GM19035 (cell line): ENCODE data around the gene MT1E.

ENCODE experiments used
- ATAC-seq: cut with Tn5 transposase; IDR thresholded peaks from one replicate; pipeline ENCODE4 v1.9.1; 2021; ENCODE audit not compliant: unreplicated experiment

Gene MT1E

DNA sequence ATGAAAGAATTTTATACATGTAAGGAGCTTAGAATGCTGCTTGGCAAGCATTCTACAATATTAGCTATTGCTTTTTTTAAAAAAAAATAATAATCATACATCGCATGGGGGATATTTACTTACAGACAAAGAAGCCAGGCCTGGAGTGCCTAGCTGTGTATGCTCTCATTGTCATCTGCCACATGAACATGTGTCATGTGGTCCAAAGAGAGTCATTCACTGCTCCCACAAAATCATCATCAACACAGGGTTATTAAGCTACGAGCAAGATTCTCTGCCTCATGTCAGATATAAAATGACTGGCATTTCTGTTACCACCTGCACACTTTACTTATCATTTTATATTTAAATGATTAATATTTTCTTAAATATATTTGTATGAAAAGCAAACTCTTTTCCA is 1.9 kb upstream of the MT1E start:
- ATAC-seq: no peak

DNA sequence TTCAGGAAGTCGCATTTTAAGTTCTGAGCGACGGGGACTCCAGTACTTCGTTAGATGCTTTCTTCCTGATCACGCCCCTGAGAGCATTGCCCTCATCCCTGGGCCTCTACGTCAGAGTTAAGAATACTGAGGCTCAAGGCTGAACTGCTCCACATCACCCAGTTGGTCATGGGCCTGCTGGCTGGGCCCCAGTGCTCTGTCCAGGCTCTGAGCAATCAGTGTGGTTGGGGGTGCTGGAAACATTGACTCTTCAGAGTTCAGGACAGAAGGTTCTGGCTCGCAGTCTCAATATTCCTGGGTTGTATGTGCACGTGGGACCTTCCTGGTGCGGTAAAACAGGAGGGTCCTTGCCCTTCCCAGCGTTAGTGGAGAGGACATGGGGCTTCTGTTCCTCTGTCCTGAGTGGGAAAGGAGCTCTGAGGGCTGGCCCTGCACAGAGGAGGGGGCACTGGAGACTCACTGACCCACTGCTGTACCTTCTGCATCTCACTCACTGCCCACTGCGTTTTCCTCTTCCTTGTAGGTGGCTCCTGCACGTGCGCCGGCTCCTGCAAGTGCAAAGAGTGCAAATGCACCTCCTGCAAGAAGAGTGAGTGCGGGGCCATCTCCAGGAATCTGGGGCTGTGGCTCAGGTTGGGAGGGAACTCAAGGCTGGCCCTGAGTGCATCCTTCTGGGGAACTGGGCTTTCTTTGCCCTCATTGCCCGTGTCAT is 518 bp downstream of the MT1E start:
- ATAC-seq: no peak

DNA sequence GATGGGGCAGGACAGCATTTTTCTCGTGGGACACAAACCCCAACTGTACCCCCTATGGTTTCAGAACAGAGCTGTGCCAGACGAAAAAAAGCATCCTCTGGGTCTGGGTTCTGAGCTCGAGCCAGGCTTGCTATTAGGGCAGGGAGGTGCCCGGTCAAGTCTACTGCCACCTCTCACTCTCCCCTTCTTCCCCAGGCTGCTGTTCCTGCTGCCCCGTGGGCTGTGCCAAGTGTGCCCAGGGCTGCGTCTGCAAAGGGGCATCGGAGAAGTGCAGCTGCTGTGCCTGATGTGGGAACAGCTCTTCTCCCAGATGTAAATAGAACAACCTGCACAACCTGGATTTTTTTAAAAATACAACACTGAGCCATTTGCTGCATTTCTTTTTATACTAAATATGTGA is 1.1 kb downstream of the MT1E start:
- no peak for ATAC-seq

DNA sequence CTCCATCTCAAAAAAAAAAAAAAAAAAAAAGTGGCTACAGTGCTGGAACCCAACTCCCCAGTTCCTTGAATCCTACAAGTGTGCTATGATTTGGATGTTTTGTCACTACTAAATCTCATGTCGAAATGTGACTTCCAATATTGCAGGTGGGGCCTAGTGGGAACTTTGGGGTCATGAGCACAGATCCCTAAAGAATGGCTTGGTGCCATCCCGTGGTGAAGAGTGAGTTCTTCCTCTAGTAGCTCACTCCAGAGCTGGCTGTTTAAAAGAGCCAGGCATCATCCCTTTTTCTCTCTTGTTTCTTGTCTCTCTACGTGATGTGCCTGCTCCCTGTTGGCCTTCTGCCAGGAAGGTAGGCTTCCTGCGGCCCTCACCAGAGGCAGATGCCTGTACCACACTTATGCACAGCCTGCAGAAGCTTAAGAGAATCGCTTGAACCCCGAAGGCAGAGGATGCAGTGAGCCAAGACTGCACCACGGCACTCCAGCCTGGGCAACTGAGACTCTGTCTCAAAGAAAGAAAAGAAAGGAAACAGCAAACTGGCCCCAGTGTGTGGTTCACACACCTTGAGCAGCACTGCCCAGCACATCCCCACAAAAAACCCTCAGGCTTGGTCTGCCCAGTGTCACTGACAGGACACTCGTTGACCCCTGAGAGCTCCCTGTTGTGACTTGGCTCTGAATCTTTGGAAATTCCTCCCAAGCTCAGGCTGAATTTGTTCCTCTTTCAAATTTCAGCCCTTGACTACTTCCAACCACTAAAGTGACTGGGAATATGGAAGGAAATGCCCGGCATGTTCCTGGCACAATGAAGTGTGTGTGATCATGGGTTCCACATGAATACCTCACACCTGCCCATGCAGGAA is 3.1 kb downstream of the MT1E start:
- no peak for ATAC-seq

DNA sequence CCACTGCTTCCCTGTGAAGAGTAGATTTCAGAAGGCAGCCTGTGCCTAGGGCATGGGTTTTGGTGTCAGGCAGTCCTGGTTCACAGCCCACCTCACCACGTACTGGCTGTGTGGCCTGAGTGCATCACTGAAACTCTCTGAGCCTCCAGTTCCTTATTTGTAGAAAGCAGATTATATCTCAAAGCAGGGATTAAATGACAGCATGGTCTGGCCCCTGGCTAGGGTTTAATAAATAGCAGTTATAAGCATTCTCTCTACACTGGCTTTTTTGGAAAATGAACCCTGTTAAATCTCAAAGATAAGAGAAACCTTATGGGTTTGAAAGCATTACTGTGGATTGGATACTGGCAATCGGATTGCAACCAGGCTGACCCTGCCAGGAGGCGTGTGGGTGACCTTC is 4.0 kb downstream of the MT1E start:
- no peak for ATAC-seq

GRCh38 chr16:56630134-56630533 is 4.6 kb downstream of the MT1E start:
- peak; percentile 88 for ATAC-seq

- no peak for ATAC-seq
Observed at GRCh38 chr16:56631197-56631596, 5.6 kb downstream of the MT1E start.

DNA sequence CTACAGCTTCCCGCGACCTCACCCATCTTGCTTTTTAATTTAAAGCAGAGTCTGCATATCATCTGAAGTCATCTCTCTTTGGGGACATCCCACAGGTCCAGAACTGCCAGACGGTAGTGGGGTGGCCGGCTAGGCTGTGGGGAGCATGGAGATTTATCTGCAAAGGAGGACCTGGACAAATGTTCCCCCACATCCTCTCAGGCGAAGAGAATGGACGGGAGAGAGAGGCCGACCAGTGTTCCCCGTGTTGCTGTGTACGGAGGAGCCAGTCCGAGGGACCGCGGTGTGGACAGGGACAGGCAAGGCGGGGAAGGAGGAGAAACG is 6.2 kb downstream of the MT1E start:
- ATAC-seq: no peak

GRCh38 chr16:56632156-56632847 is 6.7 kb downstream of the MT1E start, which contains the start of gene MT1M:
MT1M (plus strand) TSS chr16:56632659; CDS start chr16:56632732, 73 bp downstream.
- ATAC-seq: no peak

GRCh38 chr16:56632848-56633365 is 7.3 kb downstream of the MT1E start:
- ATAC-seq: no peak

DNA sequence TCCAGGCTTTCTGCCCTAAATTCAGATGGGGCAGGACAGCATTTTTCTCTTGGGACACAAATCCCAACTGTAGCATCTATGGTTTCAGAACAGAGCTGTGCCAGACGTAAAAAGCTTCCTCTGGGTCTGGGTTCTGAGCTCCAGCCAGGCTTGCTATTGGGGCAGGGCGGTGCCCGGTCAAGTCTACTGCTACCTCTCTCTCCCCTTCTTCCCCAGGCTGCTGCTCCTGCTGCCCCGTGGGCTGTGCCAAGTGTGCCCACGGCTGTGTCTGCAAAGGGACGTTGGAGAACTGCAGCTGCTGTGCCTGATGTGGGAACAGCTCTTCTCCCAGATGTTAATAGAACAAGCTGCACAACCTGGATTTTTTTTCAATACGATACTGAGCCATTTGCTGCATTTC is 8.0 kb downstream of the MT1E start:
- ATAC-seq: no peak

DNA sequence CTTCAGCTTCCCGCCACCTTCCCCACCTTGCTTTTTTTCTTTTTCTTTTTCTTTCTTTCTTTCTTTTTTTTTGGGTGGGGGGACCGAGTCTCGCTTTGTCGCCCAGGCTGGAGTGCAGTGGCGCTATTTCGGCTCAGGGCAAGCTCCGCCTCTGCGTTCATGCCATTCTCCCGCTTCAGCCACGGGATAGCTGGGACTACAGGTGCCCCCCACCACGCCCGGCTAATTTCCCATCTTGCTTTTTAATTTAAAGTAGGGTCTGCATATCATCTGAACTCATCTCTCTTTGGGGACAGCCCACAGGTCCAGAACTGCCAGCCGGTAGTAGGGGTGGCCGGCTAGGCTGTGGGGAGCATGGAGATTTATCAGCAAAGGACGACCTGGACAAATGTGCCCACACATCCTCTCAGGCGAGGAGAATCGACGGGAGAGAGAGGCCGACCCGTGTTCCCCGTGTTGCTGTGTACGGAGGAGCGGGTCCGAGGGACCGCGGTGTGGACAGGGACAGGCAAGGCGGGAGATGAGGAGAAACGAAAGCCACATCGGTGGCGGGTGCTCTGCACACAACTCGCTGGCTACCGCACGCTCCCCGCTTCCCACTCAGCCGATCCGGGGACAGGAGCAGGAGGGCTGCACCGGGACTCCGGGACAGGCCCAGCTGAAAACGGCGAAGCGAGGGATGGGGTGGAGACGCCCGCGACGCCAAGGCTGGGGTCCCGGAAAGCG is 9.3 kb downstream of the MT1E start:
- ATAC-seq: no peak

DNA sequence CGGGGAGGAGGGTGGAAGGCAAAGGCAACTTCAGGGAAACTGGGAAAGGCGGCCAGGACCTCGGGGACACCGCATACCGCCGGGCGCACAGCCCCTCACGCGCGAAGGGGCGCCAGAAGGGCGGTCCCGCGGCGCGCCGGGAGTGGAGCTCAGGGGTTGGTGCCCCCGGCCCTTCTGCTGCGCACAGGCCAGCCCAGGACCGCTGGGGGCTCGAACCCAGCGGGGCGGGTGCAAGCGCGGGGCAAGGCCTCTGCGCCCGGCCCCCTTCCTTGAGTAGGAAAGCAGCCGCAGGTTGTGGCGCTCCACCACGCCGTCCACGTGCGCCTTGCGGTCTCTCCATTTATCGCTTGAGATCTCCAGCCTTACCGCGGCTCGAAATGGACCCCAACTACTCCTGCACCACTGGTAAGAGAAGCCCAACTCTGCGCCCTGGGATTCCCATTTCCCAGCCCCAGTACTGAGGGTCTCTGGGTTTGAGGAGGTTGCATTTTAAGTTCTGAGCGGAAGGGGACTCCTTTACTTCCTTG is 9.9 kb downstream of the MT1E start:
- no peak for ATAC-seq

GRCh38 chr16:56636616-56637413 is 11.2 kb downstream of the MT1E start:
- ATAC-seq: no peak

DNA sequence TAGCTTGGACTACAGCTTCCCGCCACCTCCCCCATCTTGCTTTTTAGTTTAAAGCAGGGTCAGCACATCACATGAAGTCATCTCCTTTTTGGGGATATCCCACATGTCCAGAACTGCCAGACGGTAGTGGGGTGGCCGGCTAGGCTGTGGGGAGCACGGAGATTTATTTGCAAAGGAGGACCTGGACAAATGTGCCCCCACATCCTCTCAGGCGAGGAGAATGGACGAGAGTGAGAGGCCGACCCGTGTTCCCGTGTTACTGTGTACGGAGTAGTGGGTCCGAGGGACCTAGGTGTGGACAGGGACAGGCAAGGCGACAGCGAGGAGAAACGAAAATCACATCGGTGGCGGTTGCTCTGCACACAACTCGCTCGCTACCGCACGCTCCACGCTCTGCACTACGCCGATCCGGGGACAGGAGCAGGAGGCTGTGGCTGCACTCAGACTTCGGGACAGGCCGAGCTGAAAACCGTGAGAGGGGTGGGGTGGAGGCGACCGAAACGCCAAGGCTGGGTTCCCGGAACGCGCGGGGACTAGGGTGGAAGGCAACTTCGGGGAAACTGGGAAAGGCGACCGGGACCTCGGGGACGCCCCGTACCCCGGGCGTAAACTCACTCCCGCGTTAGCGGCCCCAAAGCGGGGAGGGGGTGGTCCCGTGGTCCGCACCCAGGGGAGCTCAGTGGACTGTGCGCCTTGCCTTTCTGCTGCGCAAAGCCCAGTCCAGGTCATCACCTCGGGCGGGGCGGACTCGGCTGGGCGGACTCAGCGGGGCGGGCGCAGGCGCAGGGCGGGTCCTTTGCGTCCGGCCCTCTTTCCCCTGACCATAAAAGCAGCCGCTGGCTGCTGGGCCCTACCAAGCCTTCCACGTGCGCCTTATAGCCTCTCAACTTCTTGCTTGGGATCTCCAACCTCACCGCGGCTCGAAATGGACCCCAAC is 12.5 kb downstream of the MT1E start, which contains the start of gene MT1A:
Gene MT1A, plus strand, starts transcription at position 853 of the 937 bp plus-strand sequence. Its CDS starts 73 bp downstream, at position 926.
- ATAC-seq: no peak

DNA sequence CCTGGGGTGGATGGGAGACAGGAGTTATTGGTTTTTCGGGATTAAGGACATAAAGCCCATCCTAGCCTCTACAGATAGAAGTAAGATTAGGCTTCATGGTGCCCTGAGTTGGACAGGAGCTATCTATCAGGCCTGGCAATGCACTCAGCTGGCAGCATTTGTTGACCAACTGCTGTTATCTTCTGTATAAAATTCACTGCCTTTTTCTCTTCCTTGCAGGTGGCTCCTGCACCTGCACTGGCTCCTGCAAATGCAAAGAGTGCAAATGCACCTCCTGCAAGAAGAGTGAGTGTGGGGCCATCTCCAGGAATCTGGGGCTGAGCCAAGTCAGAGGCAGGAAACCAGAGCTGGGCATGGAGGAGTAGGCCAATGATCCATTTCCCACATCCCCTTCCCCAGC is 13.5 kb downstream of the MT1E start:
- no peak for ATAC-seq

DNA sequence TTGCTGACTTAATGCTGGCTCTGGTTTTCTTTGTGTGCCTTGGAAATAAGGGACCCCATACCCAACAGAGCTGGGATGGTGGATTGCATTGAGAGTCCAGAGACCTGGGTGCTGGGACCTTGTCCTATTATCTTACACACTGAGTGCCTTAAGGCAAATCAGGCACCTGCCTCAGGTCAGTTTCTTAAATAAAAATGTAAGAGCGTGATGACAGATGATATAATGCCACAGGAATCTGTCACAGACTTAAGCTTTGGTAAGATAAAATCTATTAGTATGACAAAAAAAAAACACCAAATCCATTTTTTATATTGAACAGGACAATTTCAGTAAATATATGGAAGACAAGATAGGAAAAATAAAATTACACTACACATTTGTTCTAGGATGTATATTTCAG is 14.5 kb downstream of the MT1E start:
- ATAC-seq: no peak

DNA sequence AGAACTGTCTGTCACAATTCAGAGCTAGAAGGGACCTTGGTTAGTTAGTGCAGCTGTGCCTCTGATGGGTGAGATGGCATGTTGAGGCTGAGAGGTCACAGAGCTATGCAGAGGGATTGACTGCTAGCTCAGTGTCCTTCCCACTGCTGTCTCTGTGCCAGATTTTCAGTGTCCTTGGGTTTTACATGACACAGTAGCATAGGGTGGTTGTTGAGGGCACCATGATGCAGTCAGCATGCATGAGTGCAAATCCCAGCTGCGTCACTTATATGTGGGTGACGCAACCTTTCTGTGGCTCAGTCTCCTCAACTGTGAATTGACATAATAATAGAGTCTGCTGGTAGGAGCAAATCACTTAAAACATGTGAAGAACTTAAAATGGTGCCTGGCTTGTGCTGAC is 15.6 kb downstream of the MT1E start:
- ATAC-seq: no peak
